Liver (tissue), 3 donors: ENCODE measurements around the gene DPP6.

Source experiments
- CTCF ChIP-seq: fragments of 150-350 bp; IDR thresholded peaks from 2 replicates; pipeline ENCODE4 v1.5.1; 2017; ENCODE audit warnings: improper control_type of control experiment, low read depth, low read length; ENCODE audit not compliant: missing input control
- JUND ChIP-seq, 2 donors: IDR thresholded peaks; 2 replicates each; pipeline ENCODE4 v1.6.1; 2016; ENCODE audit warnings: antibody characterized with exemption in 2 of 2
- RAD21 ChIP-seq, 2 donors: IDR thresholded peaks; 2 replicates each; pipeline ENCODE4 v1.6.1; 2016; ENCODE audit warnings: antibody characterized with exemption in 2 of 2, mild to moderate bottlenecking in 2 of 2
- REST ChIP-seq: IDR thresholded peaks from 2 replicates; pipeline ENCODE4 v1.6.1; 2016; ENCODE audit warnings: antibody characterized with exemption, mild to moderate bottlenecking
- RXRA ChIP-seq, 2 donors: IDR thresholded peaks; 2 replicates each; pipeline ENCODE4 v1.6.1; 2017 to 2018; ENCODE audit warnings: antibody characterized with exemption in 2 of 2, mild to moderate bottlenecking in 1 of 2
- TAF1 ChIP-seq: conservative IDR thresholded peaks from 2 replicates; pipeline ENCODE4 v1.6.1; 2016; ENCODE audit warnings: antibody characterized with exemption, mild to moderate bottlenecking
- donor health status: healthy.
- donor health status: healthy.

- TF ChIP-seq TAF1: no peak
- TF ChIP-seq CTCF: no peak
- TF ChIP-seq JUND (IDR thresholded peaks at IDR 0.05): no peak
- TF ChIP-seq REST: no peak
- TF ChIP-seq RAD21 (IDR thresholded peaks at IDR 0.05): no peak
- no peak for TF ChIP-seq RXRA (IDR thresholded peaks at IDR 0.05)
These were observed 604.4 kb downstream of the DPP6 start for GRCh38 chr7:154656618-154657017.
